T-helper 2 cell treated with Interferon-gamma antibody and Interleukin-4, amounts not matched to agents 100 ng/mL and 5 ng/mL, for 36 hours (primary cell): ENCODE results near the gene TSKU. TPM values are rescaled to one million over a fixed set of nuclear protein-coding genes. Genes with fewer than 3 reads are reported as not detected.
"Not testable (repeated sequence)": the region's sequence is repeated elsewhere in the genome, so short reads cannot be mapped to it uniquely, and the experiment has no call there.

Source experiments
- intact Hi-C: fragments of 100-400 bp; cut with micrococcal nuclease; formaldehyde crosslinking; loops from one replicate; pipeline ENCODE4 v1.15.1; 2023
- total RNA-seq: library from RNA; stranded (reverse); gene quantifications from 2 replicates; pipeline ENCODE4 v1.2.3, GENCODE V29; 2022

Gene TSKU
- total RNA-seq, 1 donor from 2014 or later = 2.3 TPM

- intact Hi-C loops = loop anchor here (10.0 kb wide), 1 partner anchor 356 kb away; the partner anchor contains the start of gene EMSY
Measured at GRCh38 chr11:76800466-76801200, 17.5 kb downstream of the TSKU start.

- intact Hi-C loops = loop anchor here (10.0 kb wide), 1 partner anchor 356 kb away; the partner anchor contains the start of gene EMSY
Measured at GRCh38 chr11:76801225-76801624, 18.1 kb downstream of the TSKU start.

DNA sequence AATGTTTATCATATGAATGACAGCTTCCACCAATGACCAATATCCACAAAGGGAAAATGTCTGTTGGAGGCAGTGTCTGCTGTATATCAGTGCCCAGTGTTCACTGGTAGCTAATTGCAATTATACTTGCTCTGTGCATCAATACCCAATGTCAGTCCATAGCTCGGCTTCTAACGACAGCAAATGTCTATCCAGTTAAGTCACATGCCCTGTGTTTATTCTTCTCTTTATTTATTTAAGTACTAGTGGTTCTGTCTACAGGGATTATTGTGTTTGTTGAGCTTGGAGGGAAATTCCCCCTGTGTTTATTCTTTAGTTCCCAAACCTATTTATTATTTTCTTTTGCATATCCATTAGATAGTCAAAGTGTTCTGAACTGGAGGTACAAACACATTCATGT, 18.6 kb downstream of the TSKU start:
- intact Hi-C loops = loop anchor here (10.0 kb wide), 1 partner anchor 357 kb away; the partner anchor contains the start of gene EMSY

DNA sequence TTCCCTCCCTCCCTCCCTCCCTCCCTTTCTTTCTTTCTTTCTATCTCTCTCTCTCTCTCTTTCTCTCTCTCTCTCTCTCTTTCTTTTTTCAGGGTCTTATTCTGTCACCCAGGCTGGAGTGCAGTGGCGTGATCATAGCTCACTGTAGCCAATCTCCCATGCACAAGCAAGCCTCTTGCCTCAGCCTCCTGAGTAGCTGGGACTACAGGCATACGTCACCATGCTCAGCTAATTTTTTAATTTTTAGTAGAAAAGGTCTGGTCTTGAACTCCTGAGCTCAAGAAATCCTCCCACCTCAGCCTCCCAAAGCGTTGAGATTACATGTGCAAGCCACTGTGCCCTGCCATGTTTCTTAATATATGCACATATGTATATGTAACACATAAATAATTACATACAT, 19.0 kb downstream of the TSKU start:
- intact Hi-C loops = loop anchor here (10.0 kb wide), 1 partner anchor 357 kb away; the partner anchor contains the start of gene EMSY

GRCh38 chr11:76802621-76803020, 19.5 kb downstream of the TSKU start:
- intact Hi-C loops = loop anchor here (10.0 kb wide), 1 partner anchor 358 kb away; the partner anchor contains the start of gene EMSY

DNA sequence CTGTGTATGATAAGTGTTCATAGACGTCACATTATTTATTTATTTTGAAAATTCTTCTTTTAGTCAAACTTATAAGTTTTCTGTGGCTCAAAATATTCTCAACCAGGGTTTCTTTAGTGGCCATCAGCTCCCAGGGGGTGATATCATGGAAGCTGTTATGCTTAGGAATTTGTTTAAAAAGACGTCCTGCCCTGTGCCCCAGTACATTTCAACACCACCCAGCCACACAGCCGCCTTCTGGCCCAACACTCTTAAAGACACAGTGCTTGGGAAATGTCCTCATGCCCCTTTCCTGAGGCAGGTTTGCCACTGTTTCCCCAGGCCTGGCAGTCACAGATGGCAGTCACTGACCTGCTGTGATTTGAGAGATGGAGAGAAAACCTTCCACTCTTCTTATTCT, 19.9 kb downstream of the TSKU start:
- intact Hi-C loops = loop anchor here (10.0 kb wide), 1 partner anchor 358 kb away; the partner anchor contains the start of gene EMSY

DNA sequence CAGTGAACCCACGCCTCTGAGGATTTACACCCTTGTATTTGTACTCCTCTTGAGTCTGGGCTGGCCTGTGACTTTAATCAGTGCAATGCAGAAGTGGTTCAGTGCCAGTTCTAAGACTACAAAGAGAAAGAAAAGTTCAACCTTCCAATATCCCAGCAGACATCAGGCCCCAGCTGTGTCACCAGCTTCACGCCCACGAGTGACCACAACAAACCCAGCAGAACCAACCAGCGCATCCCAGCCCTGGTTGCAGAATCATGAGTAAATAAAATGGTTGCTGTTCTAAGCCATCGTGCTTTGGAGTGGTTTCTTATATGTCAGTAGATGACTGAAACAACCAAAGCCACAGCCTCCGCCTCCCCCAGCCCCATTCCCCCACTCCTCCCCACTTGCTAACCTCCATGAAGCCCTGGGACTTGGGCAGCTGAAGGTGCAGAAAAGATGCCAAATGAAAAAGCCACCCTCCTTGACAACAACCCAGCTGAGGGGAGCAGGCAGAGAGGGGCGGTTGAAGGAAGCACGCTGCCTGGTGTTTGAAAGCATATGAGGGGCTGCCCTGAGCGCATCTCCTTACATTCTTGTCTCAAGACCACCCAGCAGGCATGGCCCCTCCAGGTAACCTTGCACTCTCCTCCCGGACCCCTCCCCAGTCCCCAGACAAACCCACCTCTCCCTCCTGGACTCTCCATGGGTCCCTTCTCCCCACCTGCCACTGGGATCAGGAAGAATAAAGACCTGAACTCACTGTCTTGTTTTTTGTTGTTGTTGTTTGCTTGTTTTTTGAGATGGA, 20.9 kb downstream of the TSKU start:
- intact Hi-C loops = loop anchor here (10.0 kb wide), 1 partner anchor 359 kb away; the partner anchor contains the start of gene EMSY

DNA sequence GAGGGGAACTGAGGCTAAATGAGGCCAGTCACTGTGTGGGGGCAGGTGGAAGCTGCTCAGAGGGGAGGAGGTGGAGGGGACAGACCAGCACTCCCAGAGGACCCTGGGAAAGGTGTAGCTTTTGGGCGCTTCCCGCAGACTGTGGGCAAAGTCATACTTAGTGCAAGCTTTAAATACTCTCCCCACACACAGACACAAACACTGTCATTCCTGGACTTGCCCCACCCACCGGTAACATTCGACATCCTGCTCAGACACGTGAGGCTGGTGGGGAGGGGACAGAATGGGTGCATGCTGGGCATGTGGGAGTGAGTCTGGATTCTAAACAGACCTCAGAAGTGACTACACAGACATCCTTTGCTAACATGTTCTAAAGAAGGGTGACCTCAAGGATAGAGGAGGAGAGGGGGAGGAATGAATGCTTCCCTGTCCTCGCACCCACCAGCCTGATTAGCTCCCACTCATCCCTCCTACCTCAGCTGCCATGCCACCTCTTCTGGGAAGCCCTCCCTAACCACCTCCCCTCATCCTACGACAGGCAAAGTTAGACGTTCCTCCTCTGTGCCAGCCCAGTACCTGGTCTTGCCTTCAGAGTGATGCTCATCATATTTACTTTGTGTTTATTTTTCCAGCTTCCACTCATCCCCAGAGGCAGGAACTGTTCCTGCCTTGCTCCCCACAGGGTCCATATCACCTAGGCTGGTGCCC, 22.2 kb downstream of the TSKU start:
- intact Hi-C loops = loop anchor here (10.0 kb wide), 1 partner anchor 361 kb away; the partner anchor contains the start of gene EMSY

GRCh38 chr11:76806131-76806530, 23.0 kb downstream of the TSKU start:
- intact Hi-C loops = loop anchor here (2.0 to 10.0 kb wide), 2 partner anchors 285 to 361 kb away; partner anchors contain the start of gene EMSY

DNA sequence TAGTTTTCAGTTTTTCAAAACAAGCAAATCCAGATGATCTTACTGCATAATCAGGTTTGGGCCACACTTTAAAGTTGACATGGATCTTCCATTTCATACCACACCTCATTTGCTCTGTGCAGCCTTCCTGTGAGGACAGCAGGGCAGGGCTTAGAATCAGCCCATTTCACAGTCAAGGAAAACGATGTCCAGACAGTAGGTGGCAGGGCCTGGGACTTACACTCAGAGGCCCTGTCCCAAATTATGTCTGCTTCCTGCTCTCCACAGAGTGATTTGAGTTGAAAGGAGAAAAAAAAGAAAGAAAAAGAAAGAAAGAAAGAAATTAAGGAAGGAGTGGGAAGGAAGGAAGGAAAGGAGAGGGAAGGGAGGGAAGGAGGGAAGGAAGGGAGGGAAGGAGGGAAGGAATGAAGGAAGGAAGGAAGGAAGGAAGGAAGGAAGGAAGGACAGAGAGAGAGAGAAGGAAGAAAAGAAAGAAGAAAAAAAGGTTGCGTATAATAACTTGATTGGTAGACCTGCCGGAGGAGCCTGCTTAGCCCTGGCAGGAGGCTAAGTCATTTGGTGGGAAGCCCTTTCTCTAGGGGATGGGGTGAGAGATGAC, 23.6 kb downstream of the TSKU start:
- intact Hi-C loops = loop anchor here (1.0 to 10.0 kb wide), 3 partner anchors 113 to 362 kb away; partner anchors contain the start of gene EMSY

DNA sequence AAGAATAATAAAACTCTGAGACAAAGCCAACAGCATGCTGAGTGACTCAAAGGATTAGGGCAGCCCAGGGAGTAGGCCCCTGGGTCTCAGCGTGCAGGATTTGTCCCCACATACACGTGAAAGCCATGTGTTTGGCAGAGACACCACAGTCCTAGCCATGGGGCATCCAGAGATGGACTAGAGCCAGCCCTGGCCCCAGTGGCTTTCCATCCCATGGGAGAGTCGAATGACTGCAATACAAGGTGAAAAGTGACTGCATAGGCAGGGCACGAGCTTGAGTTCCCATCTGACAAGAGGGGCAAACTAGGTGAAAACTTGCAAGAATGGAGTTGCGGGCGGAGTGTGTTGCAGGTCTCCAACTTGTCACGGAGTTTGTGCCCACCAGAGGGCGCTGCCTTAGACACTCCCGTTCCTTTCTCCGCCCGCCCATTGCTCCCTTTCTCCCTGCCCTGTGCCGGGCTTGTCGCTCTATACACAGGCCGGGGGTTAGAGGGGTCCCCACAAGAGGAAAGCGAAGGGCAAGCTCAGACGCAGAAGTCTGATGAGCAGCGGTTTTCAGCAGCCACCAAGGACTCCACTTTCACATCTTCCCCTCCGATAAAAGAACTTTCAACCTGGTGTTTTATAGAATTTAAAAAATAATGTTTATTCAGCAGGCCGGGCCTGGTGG, 24.2 kb downstream of the TSKU start:
- intact Hi-C loops = loop anchor here (1.0 to 10.0 kb wide), 3 partner anchors 112 to 363 kb away; partner anchors contain the start of gene EMSY

- intact Hi-C loops = loop anchor here (10.0 kb wide), 1 partner anchor 363 kb away; the partner anchor contains the start of gene EMSY
Measured at GRCh38 chr11:76808171-76808570, 25.0 kb downstream of the TSKU start.

DNA sequence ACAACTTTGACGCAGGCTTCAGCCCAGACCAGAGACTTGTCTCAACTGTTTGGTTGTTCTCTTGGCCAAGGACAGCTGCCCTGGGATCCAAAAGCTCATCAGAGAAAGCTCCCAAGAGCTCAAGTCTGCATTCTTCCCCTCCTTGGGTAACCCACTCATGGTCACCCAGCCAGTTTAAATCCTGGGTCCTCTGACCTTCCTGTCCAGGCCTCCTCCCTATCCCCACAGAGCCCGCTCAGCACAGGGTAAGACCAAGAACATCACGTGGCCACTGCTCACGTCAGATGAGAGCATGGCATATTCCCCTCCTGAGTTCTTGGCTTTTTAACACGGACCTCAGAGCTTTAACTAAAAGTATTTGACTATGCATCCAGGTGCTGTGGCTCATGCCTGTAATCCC, 25.8 kb downstream of the TSKU start:
- intact Hi-C loops = loop anchor here (10.0 kb wide), 1 partner anchor 364 kb away; the partner anchor contains the start of gene EMSY

- intact Hi-C loops = loop anchor here (2.0 kb wide), 1 partner anchor 50 kb away; the partner anchor contains the start of gene ACER3
Measured at GRCh38 chr11:76810151-76810853, 27.1 kb downstream of the TSKU start.

- intact Hi-C loops = loop anchor here (2.0 kb wide), 1 partner anchor 50 kb away; the partner anchor contains the start of gene ACER3
Measured at GRCh38 chr11:76811259-76811658, 28.1 kb downstream of the TSKU start.

GRCh38 chr11:76814414-76814813, 31.3 kb downstream of the TSKU start:
- intact Hi-C loops = no loop called here

DNA sequence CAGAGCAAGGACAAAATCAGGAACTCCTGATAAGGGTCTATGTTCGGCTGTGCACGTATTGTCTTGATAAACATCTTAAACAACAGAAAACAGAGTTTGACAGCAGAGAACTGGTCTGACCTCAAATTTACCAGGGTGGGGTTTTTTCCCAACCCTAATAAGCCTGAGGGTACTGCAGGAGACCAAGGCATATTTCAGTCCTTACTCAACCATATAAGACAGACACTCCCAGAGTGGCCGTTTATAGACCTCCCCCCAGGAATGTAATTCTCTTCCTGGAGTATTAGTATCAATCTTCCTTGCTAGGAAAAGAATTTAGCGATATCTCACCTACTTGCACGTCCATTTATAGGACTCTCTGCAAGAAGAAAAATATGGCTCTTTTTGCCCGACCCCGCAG, 32.5 kb downstream of the TSKU start:
- intact Hi-C loops = not testable (repeated sequence)

GRCh38 chr11:76820184-76820566, 37.0 kb downstream of the TSKU start:
- intact Hi-C loops = no loop called here

GRCh38 chr11:76821396-76821795, 38.2 kb downstream of the TSKU start:
- intact Hi-C loops = not testable (repeated sequence)
